SHP77 (cell line): ENCODE results near the gene CALN1.

Source experiments
- DNase-seq, 2 experiments: peaks; one replicate each; lab custom pipeline; 2025; lab: John Stamatoyannopoulos, UW

The CALN1 gene

DNA sequence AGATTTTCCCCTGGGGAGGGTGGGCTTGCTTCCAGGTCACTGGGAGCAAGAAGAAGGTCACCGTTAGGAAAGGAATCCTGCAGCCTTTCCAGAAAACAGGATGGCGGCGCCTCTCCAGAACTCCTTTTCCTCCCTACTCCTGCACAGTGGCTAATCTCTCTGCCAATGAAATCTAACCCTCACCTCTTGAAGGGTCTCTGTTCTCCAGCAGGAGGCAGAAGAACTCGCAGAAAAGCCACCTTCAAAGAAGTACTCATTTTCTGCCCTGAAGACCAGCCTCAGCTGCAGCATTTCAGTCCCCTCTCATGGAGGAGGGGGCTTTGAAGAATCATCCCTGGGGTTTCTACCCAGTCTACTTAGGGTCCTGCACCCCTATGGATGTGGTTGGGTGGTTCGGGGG is 626.9 kb downstream of the CALN1 start:
- no peak for DNase-seq

DNA sequence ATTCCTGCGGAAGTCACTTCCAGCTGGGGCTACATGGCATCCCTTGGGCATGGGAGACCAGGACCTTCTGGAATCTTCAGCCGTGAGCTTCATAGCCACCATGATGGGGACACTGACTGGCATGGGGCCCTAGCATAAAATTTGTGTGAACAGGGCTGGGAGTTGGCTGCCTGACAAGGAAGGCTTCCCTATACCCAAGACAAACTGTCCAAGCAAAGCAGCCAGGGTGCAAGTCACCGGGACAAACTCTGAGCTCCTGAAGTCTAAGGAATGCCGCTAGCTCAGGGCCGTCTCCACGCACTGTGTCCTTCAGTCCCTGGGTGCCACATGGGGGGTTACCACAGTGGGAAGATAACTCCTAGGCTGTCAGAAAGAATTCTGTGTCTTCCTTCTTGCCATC is 627.4 kb downstream of the CALN1 start:
- no peak for DNase-seq

DNA sequence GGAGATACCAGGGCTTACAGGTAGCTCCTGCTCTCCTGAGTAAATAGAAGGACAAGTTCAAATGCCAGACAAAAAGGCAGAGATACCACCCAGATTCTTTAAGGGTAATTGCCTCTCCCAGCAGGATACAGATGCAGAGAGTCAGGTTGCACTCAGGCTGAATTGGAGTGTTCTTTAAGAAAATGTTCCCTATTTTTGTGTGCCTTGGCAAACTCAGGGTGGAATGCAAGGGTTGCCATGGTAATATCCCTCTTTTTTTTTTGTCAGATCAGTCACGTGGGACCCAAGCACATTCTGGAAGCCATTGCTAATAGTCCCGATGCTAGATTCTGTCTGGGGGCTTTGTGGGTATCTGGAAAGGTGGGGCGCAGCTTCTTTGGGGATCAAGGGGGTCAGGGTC is 628.0 kb downstream of the CALN1 start:
- no peak for DNase-seq

DNA sequence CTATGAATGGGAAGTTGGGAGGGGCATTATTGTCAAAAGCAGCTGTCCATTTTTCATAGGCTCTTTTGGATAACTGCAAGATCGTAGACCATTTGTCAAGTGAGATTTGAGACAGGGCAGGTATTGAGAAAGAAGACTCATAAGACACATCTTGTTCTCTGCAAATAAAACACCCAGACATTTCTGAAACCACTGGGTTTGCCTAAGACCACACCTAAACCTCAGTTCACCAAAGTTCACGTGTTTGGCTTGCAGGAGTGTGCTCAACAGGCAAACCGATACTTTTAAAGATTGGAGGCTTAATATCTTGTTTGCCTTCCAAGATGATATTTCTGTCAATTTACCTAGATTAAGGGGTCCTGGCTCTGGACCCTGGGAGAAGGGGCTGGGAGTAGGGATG is 628.4 kb downstream of the CALN1 start:
- DNase-seq, result no peak

DNA sequence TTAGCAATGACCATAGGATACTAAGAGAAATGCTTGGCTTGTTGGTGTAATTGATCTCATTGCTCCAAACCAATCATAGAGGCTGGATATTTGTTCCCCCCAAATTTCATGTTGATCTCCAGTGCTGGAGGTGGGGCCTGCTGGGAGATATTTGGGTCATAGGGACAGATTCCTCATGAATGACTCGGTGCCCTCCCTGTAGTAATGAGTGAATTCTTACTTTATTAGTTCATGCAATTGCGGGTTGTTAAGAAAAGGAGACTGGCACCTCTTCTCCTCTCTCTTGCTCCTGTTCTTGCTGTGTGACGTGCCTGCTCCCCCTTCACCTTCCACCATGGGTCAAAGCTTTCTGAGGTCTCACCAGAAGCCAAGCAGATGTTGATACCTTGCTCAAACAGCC is 630.1 kb downstream of the CALN1 start:
- DNase-seq, result no peak

DNA sequence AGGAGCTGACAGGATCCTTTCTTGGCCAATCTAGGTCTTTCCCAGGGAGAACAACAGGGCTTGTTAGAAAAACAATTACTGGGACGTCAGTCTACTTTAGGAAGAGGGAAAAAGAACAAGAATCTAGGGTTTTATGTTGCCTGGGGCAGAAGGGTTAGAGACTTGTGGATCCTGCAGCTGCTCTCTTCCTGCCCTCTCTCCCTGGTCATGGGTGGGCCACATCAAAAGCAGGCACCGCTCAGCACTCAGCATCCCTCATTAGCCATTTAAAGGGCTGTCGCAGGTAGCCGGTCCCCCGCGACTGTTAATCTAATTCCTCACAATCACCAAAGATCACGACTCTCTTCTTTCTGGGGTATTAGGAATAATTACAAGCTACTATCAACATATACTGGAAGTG is 631.9 kb downstream of the CALN1 start:
- no peak for DNase-seq

DNA sequence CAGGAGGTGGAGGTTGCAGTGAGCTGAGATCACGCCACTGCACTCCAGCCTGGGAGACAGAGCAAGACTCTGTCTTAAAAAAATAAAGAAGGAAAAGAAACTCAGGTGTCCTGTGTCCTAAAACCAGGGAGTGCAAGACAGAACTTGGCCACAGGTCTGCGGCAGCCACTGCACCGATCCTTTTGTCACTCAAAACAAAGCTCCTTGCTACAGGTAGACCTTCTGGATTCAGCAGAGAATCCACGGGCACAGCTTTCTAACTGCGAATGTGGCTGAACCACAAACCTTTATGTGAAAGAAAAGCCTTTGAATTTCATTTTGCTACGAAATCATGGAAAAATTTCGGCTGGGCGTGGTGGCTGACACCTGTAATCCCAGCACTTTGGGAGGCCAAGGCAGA is 634.9 kb downstream of the CALN1 start:
- DNase-seq, result no peak

DNA sequence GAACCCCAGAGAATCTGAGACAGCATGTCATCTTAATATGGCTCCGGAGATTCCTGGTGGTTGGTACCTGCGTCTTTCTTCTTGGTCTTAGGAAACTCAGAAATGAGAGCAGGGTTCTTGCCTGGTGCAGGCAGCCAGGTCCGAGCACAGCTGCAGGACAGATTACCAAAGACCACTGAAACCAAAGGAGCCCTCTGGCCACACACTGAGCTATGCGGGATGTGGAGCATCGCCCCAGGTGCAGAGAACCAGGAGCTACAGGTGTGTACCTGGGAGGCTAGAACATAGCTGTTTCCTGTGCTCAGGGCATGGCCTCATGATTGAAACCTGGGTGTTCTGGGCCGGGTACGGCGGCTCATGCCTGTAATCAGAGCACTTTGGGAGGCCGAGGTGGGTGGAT is 635.4 kb downstream of the CALN1 start:
- no peak for DNase-seq

DNA sequence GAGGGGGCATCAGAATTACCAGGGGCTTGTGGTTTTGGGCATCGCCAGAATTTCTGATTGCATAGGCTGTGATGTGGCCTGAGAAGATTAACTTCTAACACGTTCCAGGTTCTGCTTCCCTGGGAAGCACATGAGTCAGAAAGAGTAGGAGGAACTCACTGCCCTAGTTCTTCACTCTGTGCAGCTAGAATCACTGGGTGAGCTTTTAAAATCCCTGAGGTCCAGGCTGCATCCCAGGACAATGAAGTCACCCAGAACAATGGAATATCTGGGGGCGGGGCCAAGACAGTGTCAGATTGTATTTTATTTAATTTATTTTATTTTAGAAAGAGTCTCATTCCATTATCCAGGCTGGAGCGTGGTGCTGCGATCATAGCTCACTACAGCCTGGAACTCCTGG is 636.5 kb downstream of the CALN1 start:
- no peak for DNase-seq

DNA sequence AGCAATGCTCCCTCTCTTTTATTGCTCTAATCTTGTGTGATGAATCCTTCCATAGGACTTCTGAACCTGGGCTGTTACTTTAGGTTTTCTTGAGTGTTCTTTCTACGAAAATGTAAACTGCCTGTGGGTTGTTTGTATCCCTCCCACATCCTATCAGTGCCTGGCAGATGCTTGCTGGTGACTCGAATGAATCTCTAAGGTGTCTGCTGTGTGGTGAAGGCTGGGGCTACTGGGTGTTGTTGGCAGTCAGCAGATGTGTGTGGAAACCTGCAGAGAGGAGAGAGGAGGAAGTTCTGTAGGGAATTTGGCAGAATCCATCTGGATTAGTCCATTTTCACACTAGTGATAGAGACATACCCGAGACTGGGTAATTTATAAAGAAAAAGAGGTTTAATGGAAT is 639.4 kb downstream of the CALN1 start:
- DNase-seq, result no peak

DNA sequence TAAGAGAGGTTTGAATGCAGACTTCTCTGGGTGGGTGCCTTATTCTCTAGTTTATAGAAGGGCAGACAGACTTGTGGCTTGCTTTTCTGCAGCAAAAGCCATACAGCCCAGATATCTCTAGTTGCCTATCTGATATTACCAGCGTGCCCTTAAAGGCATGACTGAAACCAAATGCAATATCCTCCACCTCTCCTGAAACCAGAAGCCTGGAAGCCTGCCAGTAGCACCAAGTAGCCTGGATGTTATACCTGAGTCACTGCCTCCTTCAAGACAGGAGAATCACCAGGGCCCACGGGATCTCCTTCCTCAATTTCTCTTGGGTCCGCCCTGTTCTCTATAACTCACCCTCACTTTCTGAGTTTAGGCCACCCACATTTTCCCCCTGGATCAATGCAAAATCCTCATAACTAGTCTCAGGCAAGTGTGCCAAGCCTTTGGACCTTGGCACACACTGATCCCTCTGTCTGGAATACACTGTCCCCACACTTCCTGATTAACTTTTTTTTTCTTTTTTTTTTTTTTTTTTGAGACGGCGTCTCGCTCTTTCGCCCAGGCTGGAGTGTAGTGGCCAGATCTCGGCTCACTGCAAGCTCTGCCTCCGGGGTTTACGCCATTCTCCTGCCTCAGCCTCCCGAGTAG is 641.8 kb downstream of the CALN1 start:
- DNase-seq, result no peak

DNA sequence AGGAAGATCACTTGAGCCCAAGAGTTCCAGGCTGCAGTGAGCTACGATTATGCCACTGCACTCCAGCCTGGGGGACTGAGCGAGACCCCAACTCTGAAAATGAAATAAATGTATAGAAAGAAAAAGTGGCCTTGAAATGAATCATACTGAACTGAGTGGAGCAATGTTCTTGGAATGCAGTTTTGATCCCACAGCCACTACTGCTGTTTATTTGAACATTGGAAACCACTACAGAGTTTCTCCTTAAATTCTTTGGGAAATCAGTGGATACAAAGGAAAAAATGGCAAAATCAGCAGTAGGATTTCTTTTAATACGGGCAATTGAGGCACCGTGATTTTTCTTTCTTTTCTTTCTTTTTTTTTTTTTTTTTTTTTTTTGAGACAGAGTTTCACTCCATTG is 642.8 kb downstream of the CALN1 start:
- DNase-seq, result no peak

DNA sequence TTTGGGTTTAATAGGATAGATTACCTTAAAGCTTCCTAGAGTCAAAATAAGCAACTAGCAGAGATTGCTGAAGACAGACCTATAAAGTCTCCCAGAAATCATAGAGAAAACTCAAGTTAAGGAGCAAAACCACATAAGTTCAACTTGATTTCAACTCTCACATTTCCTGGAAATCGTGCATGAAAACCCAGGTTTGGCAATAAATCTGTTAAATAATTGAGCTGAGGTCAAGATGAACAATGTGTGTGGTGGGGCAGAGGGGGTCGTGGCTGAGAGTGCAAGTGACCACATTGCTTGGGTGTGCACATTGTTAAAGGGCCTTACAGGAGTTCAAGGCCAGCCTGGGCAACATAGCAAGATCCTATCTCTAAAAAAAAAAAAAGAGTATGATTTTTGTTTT is 643.7 kb downstream of the CALN1 start:
- no peak for DNase-seq

DNA sequence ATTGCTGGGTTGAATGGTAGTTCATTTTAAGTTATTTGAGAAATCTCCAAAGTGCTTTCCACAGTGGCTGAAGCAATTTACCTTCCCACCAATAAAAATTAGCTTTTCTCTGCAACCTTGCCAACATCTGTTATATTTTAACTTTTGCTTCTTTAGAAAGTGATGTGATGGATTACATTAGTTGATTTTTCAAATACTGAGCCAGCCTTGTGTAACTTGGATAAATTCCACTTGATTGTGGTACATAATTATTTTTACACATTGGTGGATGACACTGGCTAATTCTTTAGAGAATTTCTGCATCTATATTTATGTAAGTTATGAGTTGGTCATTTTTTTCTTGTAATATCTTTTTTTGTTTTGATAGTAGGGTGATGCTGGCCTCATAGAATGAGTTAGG is 646.1 kb downstream of the CALN1 start:
- DNase-seq, result no peak

DNA sequence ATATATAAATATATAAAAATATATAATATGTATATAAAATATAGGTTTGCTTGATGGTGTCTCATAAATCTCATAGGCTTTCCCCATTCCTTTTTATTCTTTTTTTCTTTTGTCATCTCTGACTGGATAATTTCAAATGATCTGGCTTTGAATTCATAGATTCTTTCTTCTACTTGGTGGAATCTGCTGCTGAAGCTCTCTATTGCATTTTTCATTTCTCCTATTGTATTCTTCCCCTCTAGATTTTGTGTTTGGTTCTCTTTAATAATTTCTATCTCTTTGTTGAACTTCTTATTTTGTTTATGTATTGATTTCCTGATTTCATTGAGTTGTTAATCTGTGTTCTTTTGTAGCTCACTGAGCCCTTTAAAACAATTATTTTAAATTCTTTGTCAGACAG is 650.8 kb downstream of the CALN1 start:
- no peak for DNase-seq

DNA sequence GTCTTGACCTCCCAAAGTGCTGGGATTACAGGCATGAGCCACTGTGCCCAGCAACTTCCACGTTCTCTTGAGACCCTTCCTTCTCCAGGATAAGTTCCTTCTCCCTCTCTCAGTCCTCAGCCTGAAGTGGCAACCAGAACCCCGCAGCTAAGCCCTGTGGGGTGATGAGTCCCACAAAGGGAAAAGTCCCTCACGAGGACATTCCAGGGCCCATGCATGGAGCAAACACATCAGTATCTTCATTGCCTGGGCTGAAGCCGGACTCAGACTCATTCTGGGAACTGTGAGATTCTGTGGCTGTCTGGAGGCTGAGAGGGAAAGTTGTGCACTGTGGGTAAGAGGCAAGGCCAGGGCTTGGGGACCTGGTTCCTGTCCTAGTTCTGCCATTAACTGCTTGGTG is 657.3 kb downstream of the CALN1 start:
- DNase-seq, result no peak

DNA sequence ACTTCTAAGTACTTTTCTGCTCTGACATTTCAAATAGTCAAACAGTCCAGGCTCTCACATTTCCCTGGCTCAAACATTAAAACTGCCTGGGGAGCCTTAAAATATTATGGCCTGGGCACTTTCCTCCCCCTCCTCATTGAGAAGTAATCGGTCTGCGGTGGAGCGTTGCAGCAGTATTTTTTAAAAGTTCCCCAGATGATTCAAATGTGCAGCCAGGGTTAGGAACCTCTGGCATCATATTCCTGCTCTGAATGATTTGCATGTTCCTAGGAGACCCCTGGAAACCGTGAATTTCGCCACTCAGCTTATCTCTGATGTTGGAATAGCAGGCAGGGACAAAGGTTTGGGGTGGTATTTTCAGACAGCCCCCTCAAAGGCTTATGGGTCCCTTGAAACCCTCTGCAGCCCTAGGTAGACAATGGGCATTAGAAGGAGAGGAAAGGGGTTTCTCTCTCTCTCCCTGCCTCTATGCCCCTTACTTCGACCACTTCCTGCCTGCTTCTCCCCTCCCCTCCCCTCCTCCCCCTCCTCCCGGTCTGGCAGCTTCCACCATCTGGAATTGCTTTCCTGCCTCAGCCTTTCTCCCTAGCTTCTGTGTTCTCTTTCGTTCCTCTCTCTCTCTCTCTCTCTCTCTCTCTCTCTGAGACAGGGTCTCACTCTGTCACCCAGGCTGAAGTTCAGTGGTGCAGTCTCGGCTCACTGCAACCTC is 658.0 kb downstream of the CALN1 start:
- no peak for DNase-seq

DNA sequence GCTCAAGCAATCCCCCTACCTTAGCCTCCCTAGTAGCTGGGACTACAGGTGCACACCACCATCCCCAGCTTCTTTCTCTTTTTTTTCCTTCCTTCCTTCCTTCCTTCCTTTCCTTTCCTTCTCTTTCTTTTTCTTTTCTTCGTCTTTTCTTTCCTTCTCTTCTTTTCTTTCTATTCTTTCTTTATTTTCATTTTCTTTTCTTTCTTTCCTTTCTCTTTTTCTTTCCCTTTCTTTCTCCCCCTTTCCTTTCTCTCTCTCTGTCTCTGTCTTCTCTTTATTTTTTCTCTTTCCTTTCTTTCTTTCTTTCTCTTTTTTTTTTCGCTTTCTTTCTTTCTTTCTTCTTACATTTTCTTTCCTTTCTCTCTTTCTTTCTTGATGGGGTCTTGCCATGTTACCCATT is 658.9 kb downstream of the CALN1 start:
- no peak for DNase-seq

DNA sequence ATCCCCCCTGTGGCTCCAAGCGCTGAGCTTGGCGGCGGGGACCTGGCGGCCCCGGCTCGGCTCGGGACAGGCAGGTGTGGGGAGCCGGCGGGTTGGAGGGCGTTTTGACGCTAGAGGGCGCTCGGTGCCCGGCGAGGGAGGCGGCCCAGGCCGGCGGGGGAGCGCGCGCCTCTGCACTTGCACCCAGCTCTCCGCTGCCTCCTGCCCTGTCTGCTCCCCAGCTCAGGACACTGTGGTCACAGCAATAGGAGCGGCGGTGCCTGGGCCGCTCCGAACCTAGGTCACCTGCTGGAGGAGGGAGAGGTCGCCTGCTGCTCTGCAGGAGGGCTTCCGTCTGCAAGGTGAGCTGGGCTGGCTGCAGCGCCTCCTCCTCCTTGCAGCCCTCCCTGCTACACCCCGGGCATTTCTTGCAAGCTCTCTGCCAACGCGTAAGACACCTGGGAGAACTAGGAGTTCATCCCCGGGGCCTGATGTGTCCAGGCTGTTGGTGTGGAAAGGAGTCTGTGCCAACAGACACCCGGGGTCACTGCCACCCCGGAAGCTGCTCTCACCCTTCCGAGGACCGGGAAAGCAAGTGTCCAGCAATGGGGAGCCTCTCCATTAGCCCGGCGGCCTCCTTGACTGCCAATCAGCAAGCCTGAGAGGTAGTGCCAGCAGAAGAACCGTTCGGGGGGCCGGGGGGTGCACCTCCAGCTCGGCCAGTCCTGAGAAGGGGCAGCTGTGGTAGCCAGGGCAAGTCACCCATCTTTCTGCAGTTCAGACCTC is 659.8 kb downstream of the CALN1 start:
- DNase-seq, result peak; percentile 26 to 36

DNA sequence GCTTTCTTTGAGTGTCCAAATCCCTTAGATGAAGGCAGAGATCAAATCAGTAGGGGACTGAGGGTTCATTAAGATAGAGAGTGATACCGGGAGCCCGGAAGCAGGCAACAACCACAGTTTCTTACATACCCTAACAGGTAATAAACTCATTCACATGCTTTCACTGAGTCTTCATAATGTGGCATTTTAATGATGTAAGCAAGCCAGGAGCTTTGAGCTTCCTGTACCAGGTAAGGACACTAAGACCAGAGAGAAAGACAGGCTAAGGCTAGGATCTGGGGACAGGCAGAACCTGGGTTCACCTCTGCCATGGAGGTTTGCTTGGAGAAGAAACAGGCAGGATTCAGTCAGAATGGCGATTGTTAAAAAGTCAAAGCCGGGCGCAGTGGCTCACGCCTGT is 661.8 kb downstream of the CALN1 start:
- no peak for DNase-seq

DNA sequence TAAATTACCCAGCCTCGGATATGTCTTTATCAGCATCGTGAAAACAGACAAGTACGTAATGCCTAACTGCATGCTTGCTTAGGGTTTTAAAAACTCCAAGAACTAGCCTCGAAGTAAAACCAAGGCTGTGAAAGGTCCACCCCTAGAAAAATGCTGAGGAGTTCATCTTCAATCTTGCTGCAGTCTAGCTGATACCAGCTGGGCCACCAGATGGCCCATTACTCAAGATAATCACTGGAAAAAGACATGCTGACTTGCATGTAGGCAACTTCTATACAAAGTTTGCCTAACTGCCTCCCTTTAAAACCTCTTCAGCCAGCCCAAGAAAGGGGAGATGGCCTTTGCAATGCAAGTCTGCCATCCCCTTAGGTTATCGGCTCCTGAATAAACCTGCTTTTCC is 666.1 kb downstream of the CALN1 start:
- no peak for DNase-seq

DNA sequence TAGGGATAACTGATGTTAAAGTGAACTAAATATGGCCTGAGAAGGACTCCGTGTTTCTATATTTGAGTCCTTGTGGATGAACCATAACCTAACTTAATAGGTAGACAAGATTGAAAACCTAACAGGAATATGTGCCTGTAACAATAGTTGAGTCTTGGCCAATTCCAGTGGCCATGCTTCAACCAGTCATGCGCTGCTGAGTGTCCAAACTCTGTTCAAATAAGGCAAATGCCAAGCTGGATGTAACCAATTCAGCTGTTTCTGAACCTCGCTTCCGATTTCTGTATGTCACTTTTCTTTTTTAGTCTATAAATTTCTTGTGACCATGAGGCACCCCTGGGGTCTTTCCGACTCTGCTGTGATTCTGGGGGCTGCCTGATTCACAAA is 672.0 kb downstream of the CALN1 start:
- no peak for DNase-seq

DNA sequence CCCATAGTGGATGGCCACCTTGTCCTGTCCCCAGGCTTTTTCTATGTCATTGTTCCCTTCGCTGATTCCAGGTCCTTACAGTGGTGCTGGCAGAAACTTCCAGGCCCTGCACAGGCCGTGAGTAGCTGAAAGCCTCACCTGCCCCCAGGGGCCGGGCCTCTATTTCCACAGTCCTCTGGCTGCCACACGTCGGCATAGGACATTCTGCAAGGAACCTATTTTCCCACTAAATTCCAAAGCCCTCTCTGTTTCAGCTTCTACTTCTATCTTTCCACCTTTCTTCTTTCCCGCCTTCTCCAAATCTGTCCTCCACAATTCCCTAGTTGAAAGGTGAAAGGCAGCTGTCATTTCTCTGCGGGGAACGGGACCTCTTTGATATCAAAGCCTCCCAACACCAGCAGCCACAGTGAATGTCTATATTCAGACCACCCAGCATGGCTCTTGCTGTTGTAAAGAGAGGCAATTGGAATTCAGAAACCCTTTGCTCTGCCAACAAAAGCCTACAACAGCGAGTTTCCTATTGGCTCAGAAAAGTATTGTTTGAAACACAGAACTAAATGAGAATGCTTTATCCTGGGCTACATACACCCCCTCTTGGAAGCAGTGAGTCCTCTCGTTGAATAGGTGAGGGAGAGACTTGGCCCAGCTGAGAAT is 672.5 kb downstream of the CALN1 start:
- DNase-seq, result no peak
